Measurements from ENCODE around the gene HOXB1.

The HOXB1 gene

DNA sequence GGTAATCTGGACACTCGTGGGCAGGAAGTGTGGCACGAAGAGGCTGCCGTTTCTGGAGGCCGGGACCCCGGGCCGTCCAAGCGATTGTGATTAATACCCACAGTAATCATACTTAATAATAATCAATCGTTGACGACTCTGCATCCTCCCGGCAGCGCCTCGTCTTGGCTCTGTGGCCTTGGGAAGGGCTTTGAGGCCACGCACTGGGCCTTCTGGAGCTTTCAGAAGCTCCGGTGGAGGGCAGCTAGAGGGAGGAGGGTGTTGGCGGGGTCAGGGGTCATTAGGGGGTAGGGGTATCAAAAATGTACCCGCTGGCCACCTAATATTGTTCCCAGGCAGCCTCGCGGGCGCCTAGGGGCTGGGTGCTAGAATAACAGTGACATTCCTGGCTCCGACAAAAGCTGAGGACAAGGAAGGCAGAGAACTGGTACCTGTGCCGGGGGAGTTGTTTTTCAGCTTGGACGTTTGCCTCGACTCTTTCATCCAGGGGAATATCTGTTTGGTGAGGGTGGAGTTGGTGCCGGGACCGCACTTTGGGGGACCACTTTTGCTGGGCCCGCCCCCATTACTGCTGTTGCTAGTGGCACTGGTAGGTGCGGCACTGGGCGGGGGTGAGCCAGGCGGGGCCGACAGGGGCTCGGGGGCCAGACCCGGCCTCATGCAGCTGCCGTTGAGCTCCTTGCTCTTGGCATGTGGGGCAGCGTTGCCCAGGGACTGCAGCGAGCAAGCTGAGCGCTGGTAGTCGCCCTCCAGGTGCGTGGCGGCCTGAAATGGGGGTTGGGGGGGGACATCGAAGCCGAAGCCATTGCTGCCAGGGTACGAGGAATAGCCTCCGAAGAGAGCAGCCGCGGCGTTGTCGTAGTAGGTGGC lies 21.0 kb upstream of the HOXB1 start:
- DNase-seq (ENCODE audit: extremely low spot score), result no peak
- ChIA-PET POLR2A (interaction anchor here (0.5 kb wide), 1 partner anchor 225 kb away, joined by 6 read pairs; no protein-coding TSS in a partner anchor), CTCF (interaction anchor here (1.2 kb wide), 1 partner anchor 9 kb away, joined by 3 read pairs; no protein-coding TSS in a partner anchor)
- TF ChIP-seq, protein P1, sequence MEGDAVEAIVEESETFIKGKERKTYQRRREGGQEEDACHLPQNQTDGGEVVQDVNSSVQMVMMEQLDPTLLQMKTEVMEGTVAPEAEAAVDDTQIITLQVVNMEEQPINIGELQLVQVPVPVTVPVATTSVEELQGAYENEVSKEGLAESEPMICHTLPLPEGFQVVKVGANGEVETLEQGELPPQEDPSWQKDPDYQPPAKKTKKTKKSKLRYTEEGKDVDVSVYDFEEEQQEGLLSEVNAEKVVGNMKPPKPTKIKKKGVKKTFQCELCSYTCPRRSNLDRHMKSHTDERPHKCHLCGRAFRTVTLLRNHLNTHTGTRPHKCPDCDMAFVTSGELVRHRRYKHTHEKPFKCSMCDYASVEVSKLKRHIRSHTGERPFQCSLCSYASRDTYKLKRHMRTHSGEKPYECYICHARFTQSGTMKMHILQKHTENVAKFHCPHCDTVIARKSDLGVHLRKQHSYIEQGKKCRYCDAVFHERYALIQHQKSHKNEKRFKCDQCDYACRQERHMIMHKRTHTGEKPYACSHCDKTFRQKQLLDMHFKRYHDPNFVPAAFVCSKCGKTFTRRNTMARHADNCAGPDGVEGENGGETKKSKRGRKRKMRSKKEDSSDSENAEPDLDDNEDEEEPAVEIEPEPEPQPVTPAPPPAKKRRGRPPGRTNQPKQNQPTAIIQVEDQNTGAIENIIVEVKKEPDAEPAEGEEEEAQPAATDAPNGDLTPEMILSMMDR (IDR thresholded peaks at IDR 0.05; ENCODE audit: control extremely low read depth, extremely low read depth, low read depth, missing control alignments), result no peak

DNA sequence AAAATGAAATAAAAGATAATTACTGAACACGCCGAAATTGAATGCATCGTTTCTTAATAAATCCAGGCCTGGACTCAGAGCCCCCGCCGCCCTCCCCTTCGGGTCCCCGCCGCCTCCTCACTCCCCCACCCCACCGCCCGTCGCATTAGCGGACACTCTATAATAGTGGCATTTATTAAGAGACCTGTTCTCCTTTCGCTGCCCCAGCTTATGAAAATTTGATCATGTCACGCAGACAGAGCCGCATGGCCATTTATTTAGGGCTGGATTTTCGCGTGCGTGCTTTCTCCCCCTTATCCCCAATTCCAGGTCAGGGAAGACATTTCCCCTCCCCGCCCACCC lies 20.4 kb upstream of the HOXB1 start:
- TF ChIP-seq, protein P1 (IDR thresholded peaks at IDR 0.05; ENCODE audit: control extremely low read depth, extremely low read depth, low read depth, missing control alignments), result no peak
- DNase-seq (ENCODE audit: extremely low spot score), result no peak
- ChIA-PET POLR2A (no interaction called here), CTCF (no interaction called here)

DNA sequence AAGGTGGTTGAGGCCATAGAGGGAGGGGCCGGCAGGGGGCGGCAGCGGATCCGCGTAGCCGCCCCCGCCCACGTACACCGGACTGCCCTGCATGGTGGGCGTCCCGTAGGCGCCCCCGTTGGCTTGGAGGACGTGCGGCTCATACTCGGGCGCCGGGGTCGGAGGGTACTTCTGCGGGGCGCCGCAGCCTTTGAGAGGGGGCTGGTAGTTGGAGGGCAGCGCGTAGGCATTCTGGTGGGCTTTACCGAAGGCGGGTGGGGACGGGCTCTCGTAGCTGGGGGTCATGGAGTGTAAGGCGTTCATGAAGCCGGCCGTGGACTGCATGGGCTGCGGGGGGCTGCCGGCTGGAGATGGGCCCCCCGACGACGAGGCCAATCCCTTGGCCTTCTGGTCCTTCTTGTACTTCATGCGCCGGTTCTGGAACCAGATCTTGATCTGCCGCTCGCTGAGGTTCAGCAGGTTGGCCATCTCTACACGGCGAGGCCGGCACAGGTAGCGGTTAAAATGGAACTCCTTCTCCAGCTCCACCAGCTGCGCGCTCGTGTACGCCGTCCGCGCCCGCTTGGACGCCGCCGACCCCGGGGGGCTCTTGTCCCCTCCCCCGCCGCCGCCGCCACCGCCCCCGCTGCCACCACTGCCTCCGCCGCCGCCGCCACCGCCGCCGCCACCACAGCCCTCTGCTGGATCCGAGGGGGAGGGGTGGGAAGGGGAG lies 19.8 kb upstream of the HOXB1 start:
- CTCF ChIA-PET, result no interaction called here

DNA sequence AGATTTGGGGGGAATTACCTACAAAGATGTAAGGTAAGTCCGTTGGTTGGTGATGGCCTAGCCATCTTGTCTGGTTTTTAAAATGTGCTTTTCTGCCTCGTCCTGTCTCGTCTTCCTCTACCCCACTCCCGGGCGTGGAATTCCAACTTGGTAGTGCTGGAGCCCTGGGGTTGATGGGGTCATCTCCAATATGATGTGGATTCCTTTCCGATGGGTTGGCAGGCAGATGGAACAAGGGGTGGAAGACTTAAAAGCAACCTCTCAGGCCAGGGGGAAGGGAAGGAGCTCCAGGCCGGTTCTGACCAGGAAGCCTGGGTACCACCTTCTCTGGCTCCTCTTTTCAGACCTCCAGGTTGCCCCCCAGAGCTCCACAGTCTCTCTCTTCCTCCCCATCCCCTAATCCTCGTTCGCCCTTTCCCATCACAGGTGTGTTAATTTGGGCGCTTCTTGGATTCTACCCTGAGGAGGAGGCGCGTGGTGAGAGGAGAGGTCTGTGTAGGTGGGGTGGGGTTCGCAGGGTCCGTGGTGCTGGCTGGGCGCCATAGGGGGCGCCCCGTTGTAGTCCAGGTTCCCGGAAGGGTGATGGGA lies 19.2 kb upstream of the HOXB1 start:
- ChIA-PET POLR2A (no interaction called here), CTCF (no interaction called here)
- TF ChIP-seq, protein P1 (IDR thresholded peaks at IDR 0.05; ENCODE audit: control extremely low read depth, extremely low read depth, low read depth, missing control alignments), result no peak
- no peak for DNase-seq (ENCODE audit: extremely low spot score)

More for the DNA sequence above, 19.8 kb upstream of the HOXB1 start:
- TF ChIP-seq, protein P1 (IDR thresholded peaks at IDR 0.05; ENCODE audit: control extremely low read depth, extremely low read depth, low read depth, missing control alignments), result no peak
- DNase-seq (ENCODE audit: extremely low spot score), result no peak
- POLR2A ChIA-PET, result no interaction called here

DNA sequence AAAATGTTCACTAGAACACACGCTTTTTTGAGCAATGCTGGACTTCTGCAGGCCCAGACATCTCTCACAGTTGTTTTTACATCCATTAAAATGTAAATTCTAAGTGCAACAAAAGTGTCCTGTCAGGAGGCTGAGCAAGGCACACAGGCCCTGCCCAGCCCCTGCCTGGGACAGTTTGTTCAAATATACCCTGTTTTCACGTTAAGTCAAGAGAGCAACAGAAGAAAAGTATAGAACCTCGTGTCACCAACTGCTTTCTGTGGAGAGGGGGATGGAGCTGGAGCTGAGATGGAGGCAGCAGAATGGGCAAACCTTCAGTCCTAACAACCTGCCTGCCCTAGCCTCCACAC lies 18.4 kb upstream of the HOXB1 start:
- ChIA-PET CTCF (interaction anchor here (1.1 kb wide), 1 partner anchor 9 kb away, joined by 5 read pairs; no protein-coding TSS in a partner anchor), POLR2A (no interaction called here)
- DNase-seq (ENCODE audit: extremely low spot score), result no peak
- TF ChIP-seq, protein P1 (IDR thresholded peaks at IDR 0.05; ENCODE audit: control extremely low read depth, extremely low read depth, low read depth, missing control alignments), result no peak

DNA sequence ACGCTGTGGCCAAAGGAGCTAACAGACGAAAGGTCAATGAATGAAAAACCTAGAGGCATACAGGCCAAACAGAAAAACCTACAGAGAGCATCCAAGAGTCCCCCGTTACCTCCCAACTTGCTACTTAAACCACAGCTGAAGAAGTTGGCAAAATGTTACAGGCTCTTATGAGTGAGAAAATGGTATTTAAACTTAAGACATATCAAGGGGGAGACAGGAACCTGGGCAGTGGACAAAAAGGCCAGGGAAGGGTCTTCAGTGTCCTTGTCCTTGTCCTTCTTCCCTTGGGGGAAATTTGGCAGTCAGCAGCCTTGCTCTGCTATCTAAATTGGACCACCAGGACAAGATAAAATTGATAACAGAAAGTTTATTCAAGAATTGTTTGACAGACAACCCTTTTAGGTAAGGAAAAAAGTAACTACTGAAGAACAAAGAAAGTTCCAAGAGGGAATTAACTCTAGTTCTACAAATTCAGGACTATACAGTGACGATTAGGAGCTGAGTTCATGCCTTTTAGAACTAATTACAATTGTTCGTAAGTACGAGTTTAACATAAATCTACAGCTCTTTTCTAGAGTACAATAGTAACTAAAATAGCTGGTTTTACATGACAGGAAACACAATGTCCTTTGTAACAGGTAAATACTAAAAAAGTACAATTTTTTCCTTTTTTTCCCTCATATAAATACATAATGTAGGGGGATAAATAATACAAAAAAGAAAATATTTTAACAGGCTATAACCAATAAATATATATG lies 17.9 kb upstream of the HOXB1 start:
- ChIA-PET POLR2A (no interaction called here), CTCF (interaction anchor here (1.1 to 2.3 kb wide), 2 partner anchors 9 to 57 kb away, joined by 5 to 11 read pairs; no protein-coding TSS in a partner anchor)
- no peak for DNase-seq (ENCODE audit: extremely low spot score)
- TF ChIP-seq, protein P1 (IDR thresholded peaks at IDR 0.05; ENCODE audit: control extremely low read depth, extremely low read depth, low read depth, missing control alignments), result no peak
